Measurements from ENCODE around the gene ABHD4. TPM values are rescaled to one million over a fixed set of nuclear protein-coding genes. Genes with fewer than 3 reads are reported as not detected.

ABHD4 gene
- total RNA-seq, 1 experiment from 2014 or later, result 10.3 TPM

DNA sequence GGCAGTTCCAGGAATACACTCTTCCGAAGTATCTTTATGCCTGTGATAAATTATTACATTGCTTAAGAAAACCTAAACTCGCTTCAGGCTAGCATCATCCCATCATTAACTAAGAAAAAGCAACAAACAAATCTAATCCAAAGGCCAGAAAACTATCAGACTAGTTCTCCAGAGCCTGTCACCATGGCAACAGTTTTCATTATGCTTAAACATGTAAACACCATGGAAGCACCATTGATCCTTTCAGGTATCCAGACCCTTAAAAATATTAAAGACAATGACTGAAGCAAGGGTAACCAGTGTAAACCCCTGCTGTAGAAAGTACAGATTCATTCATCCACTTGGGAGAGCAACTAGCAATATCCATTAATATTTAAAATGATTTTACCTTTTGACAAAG lies 18.9 kb upstream of the ABHD4 start:
- ChIA-PET CTCF (interaction anchor here (0.6 to 3.4 kb wide), 4 partner anchors 9 to 187 kb away, joined by 3 to 13 read pairs (median 6); no protein-coding TSS in a partner anchor), POLR2A (interaction anchor here (1.3 to 2.3 kb wide), 2 partner anchors 10 to 69 kb away, joined by 6 to 7 read pairs; partner anchors contain the start of gene DAD1)
- no peak overlapping the region for H3K27ac Mint-ChIP-seq (ENCODE audit: low read depth, unreplicated experiment)
- no peak for DNase-seq (ENCODE audit: unreplicated experiment)
- H3K36me3 Mint-ChIP-seq (ENCODE audit: insufficient read depth, unreplicated experiment), result peaks cover 51% of the 10 kb centered on the region
- H3K4me3 Mint-ChIP-seq (ENCODE audit: unreplicated experiment), result no peak overlapping the region
- TF ChIP-seq, protein P1, sequence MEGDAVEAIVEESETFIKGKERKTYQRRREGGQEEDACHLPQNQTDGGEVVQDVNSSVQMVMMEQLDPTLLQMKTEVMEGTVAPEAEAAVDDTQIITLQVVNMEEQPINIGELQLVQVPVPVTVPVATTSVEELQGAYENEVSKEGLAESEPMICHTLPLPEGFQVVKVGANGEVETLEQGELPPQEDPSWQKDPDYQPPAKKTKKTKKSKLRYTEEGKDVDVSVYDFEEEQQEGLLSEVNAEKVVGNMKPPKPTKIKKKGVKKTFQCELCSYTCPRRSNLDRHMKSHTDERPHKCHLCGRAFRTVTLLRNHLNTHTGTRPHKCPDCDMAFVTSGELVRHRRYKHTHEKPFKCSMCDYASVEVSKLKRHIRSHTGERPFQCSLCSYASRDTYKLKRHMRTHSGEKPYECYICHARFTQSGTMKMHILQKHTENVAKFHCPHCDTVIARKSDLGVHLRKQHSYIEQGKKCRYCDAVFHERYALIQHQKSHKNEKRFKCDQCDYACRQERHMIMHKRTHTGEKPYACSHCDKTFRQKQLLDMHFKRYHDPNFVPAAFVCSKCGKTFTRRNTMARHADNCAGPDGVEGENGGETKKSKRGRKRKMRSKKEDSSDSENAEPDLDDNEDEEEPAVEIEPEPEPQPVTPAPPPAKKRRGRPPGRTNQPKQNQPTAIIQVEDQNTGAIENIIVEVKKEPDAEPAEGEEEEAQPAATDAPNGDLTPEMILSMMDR (IDR thresholded peaks at IDR 0.05; ENCODE audit: unreplicated experiment), result no peak
- H3K27me3 Mint-ChIP-seq (ENCODE audit: insufficient read depth, unreplicated experiment), result no peaks in the 10 kb centered on the region
- peaks cover 21% of the 10 kb centered on the region for H3K4me1 Mint-ChIP-seq (ENCODE audit: insufficient read depth, unreplicated experiment)
- intact Hi-C loops (cut with micrococcal nuclease), result no loop called here
- no TSS peak for BruUV-seq (replicated peaks)
- H3K9me3 Mint-ChIP-seq (ENCODE audit: unreplicated experiment), result no peaks in the 10 kb centered on the region

DNA sequence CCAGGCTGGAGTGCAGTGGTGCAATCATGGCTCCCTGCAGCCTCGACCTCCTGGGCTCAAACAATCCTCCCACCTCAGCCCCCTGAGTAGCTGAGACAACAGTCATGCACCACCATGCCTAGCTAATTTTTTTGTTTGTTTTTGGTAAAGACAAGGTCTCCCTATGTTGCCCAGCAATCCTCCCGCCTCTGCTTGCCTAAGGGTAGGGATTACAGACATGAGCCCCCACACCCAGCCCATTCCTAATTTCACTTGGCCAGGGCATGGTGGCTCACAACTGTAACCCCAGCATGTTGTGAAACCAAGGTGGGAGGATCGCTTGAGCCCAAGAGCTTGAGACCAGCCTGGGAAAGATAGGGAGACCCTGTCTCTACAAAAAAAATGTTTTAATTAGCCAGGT lies 18.2 kb upstream of the ABHD4 start:
- no peak for DNase-seq (ENCODE audit: unreplicated experiment)
- H3K4me1 Mint-ChIP-seq (ENCODE audit: insufficient read depth, unreplicated experiment), result peaks cover 27% of the 10 kb centered on the region
- peaks cover 51% of the 10 kb centered on the region for H3K36me3 Mint-ChIP-seq (ENCODE audit: insufficient read depth, unreplicated experiment)
- H3K27me3 Mint-ChIP-seq (ENCODE audit: insufficient read depth, unreplicated experiment), result no peaks in the 10 kb centered on the region
- no peak overlapping the region for H3K4me3 Mint-ChIP-seq (ENCODE audit: unreplicated experiment)
- no peak overlapping the region for H3K27ac Mint-ChIP-seq (ENCODE audit: low read depth, unreplicated experiment)
- ChIA-PET POLR2A (interaction anchor here (0.7 to 2.3 kb wide), 3 partner anchors 9 to 250 kb away, joined by 3 to 7 read pairs (median 6); partner anchors contain the start of gene DAD1), CTCF (interaction anchor here (2.6 to 3.4 kb wide), 2 partner anchors 10 to 73 kb away, joined by 8 to 13 read pairs; no protein-coding TSS in a partner anchor)
- H3K9me3 Mint-ChIP-seq (ENCODE audit: unreplicated experiment), result no peaks in the 10 kb centered on the region
- no TSS peak for BruUV-seq (replicated peaks)
- intact Hi-C loops (cut with micrococcal nuclease), result no loop called here
- TF ChIP-seq, protein P1 (IDR thresholded peaks at IDR 0.05; ENCODE audit: unreplicated experiment), result no peak

DNA sequence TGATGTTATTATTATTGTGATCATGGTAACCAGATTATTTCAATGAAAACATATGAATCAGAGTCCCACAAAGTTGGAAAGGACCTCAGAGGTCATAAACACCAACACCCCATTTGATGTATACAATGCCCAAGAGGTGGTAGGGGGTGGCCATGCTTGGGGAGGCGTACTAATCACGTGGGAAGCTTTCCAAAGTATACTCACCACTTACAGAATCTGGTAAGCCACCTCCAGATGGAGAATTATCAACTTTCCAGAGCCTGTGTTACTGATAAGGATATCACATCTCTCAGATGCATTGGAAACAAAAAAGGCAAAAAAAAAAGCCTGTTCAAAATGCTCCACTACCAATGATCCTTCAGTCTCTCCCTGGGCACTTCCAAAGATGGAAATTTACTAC lies 17.5 kb upstream of the ABHD4 start:
- peaks cover 28% of the 10 kb centered on the region for H3K4me1 Mint-ChIP-seq (ENCODE audit: insufficient read depth, unreplicated experiment)
- peak overlapping the region; percentile 43 for H3K27ac Mint-ChIP-seq (ENCODE audit: low read depth, unreplicated experiment)
- TF ChIP-seq, protein P1 (IDR thresholded peaks at IDR 0.05; ENCODE audit: unreplicated experiment), result no peak
- DNase-seq (ENCODE audit: unreplicated experiment), result no peak
- H3K36me3 Mint-ChIP-seq (ENCODE audit: insufficient read depth, unreplicated experiment), result peaks cover 53% of the 10 kb centered on the region
- H3K27me3 Mint-ChIP-seq (ENCODE audit: insufficient read depth, unreplicated experiment), result no peaks in the 10 kb centered on the region
- H3K4me3 Mint-ChIP-seq (ENCODE audit: unreplicated experiment), result no peak overlapping the region
- POLR2A ChIA-PET, result interaction anchor here (1.3 to 2.3 kb wide), 2 partner anchors 8 to 68 kb away, joined by 6 to 7 read pairs; partner anchors contain the start of gene DAD1
- no peaks in the 10 kb centered on the region for H3K9me3 Mint-ChIP-seq (ENCODE audit: unreplicated experiment)
- CTCF ChIA-PET, result interaction anchor here (0.6 to 3.4 kb wide), 4 partner anchors 10 to 319 kb away, joined by 3 to 13 read pairs (median 6); no protein-coding TSS in a partner anchor
- BruUV-seq (replicated peaks), result no TSS peak
- intact Hi-C loops (cut with micrococcal nuclease), result no loop called here

DNA sequence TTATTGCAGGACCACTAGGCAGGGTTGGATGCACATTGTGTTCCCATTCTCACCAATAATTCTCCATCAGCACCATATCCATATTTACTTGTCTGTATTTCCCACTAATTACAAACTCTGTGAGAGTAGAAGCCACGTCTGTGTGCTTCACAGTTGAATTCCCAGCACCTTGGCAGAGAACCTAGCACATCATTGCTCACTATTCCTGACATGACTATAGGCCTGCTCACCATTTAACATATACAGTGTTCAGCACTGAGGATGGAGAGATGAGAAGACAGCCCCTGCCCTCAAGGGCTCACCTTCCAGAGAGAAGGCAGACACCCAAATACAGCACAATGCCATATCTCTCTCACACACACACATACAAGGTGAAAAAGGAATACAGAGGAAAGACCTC lies 14.1 kb upstream of the ABHD4 start:
- peaks cover 52% of the 10 kb centered on the region for H3K36me3 Mint-ChIP-seq (ENCODE audit: insufficient read depth, unreplicated experiment)
- no peak for DNase-seq (ENCODE audit: unreplicated experiment)
- H3K4me3 Mint-ChIP-seq (ENCODE audit: unreplicated experiment), result no peak overlapping the region
- TF ChIP-seq, protein P1 (IDR thresholded peaks at IDR 0.05; ENCODE audit: unreplicated experiment), result no peak
- intact Hi-C loops (cut with micrococcal nuclease), result no loop called here
- no TSS peak for BruUV-seq (replicated peaks)
- H3K27me3 Mint-ChIP-seq (ENCODE audit: insufficient read depth, unreplicated experiment), result no peaks in the 10 kb centered on the region
- ChIA-PET POLR2A (interaction anchor here (1.2 kb wide), 1 partner anchor 15 kb away, joined by 3 read pairs; no protein-coding TSS in a partner anchor), CTCF (interaction anchor here (0.5 to 8.3 kb wide), 8 partner anchors 11 to 318 kb away, joined by 3 to 58 read pairs (median 5); partner anchors contain the start of gene OR6J1)
- no peaks in the 10 kb centered on the region for H3K9me3 Mint-ChIP-seq (ENCODE audit: unreplicated experiment)
- H3K4me1 Mint-ChIP-seq (ENCODE audit: insufficient read depth, unreplicated experiment), result peaks cover 42% of the 10 kb centered on the region
- H3K27ac Mint-ChIP-seq (ENCODE audit: low read depth, unreplicated experiment), result no peak overlapping the region
